Esophagus squamous epithelium (tissue), 4 donors: ENCODE data around the gene CDHR4.
A peak's percentile ranks its signal among the peaks of the same experiment; 100 is the strongest.

Experiments used
- POLR2A ChIP-seq, 4 donors: fragments of 450-650 bp; IDR thresholded peaks; one replicate each; pipeline ENCODE4 v1.6.1; 2017; ENCODE audit warnings: antibody characterized with exemption in 4 of 4, mild to moderate bottlenecking in 4 of 4, moderate library complexity in 3 of 4
- TF ChIP-seq, protein P1 (sequence below), 6 experiments: fragments of 450-650 bp in 4 of 6; fragments of 200-600 bp in 2 of 6; sonication (generic) in 2 of 6; IDR thresholded peaks; one replicate each; pipeline ENCODE4 v1.5.1; 2016 to 2019; ENCODE audit warnings: antibody characterized with exemption in 6 of 6, mild to moderate bottlenecking in 4 of 6, moderate library complexity in 4 of 6

DNA sequence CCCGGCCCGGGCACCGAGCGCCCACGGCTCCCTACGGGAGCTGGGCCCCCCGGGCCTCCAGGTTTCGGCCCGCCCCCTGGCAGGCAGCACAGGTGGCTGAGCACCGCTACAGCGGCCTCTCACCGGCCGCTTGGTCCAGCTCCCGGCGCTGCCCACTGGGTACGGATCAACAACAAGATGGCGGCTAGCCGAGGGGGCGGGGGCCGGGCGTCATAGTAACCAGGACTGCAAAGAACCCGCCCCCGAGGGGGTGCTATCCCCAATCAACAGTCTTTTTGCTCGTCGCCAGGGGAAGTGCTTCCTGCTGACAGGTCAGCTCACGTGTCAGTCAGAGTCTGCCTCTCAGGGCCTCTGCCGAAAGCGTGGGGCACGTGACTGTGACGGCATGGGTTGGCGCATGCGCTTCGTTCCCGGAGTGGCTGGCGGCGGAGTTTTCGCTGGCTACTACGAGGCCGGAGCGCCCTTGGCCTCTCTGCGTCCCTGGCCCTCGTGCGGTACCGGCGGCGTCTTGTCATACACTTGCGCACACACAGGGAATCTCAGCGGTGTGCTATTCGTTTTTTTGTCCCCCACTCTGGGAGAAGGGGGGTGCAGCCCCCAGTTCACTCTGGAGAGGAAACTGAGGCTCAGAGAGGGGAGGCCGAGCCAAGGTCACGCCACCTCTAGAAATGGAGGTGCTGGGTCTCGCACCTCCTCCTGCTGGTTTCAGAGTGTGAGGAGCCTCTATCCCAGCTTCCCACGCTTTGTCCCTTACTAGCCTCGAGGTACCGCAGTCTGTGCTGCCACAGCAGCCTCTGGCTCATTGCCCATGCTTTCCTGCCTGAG, 13.1 kb downstream of the CDHR4 start, which contains the start of gene IP6K1:
- peak in 2 of 4 donors; percentile 72 to 86 for TF ChIP-seq POLR2A (IDR thresholded peaks at IDR 0.05)
- TF ChIP-seq, protein P1, sequence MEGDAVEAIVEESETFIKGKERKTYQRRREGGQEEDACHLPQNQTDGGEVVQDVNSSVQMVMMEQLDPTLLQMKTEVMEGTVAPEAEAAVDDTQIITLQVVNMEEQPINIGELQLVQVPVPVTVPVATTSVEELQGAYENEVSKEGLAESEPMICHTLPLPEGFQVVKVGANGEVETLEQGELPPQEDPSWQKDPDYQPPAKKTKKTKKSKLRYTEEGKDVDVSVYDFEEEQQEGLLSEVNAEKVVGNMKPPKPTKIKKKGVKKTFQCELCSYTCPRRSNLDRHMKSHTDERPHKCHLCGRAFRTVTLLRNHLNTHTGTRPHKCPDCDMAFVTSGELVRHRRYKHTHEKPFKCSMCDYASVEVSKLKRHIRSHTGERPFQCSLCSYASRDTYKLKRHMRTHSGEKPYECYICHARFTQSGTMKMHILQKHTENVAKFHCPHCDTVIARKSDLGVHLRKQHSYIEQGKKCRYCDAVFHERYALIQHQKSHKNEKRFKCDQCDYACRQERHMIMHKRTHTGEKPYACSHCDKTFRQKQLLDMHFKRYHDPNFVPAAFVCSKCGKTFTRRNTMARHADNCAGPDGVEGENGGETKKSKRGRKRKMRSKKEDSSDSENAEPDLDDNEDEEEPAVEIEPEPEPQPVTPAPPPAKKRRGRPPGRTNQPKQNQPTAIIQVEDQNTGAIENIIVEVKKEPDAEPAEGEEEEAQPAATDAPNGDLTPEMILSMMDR (IDR thresholded peaks at IDR 0.05), result peak in 1 of 6 experiments; percentile 6
